OCI-M2 (cell line): ENCODE measurements around the gene TBC1D21.

Source experiments
- DNase-seq: peaks from one replicate; lab custom pipeline; 2025; ENCODE audit not compliant: unreplicated experiment; lab: John Stamatoyannopoulos, UW

TBC1D21 gene

GRCh38 chr15:73873456-73873855 lies at the start of gene TBC1D21:
Gene TBC1D21, plus strand, starts transcription at chr15:73873564. Its CDS starts 146 bp downstream, at chr15:73873710.
- DNase-seq = no peak

DNA sequence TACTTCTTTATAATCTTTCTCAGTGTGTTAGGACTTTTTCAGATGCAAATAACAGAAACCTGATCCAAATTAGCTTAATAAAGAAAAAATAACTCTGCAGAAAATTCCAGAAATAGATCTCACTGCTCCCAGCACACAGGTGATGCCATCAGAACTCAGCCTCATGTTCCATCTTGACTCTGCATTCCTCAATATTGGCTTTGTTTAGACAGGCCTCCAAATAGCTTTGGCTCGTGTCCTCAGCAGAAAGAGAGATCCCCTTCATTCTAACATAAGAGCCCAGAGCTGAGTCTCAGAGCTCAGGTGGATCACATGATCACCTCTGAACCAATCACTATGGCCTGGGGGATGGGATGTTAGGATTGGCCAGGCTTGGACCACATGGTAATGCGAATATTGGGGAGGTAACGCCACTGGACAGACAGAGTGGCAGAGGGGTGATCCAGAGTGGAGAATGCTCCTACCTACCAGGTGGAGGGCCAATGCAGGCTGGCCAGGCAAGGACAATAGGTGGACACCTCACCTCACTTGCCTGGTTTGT lies 46.6 kb upstream of the TBC1D21 start:
- no peak for DNase-seq

DNA sequence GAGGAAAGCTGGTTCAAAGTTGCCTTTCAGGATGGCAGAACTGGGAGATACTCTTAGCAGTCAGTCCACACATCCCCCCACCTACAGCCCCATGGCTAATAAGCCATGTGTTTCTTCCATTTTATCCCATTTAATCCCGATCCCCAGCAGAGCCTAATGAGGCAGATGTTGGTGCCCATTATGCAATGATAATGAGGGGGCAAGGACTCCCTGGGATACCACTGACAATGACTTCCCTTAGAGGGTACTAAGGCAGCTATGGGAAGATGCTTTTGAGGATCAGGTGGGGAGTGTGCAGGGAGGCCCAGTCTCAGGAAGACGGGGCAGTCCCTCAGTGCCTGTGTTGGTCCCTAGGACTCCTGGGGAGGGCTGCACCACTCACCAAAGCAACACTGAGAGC lies 43.8 kb upstream of the TBC1D21 start:
- DNase-seq = no peak

GRCh38 chr15:73832657-73833056 lies 40.7 kb upstream of the TBC1D21 start:
- no peak for DNase-seq

DNA sequence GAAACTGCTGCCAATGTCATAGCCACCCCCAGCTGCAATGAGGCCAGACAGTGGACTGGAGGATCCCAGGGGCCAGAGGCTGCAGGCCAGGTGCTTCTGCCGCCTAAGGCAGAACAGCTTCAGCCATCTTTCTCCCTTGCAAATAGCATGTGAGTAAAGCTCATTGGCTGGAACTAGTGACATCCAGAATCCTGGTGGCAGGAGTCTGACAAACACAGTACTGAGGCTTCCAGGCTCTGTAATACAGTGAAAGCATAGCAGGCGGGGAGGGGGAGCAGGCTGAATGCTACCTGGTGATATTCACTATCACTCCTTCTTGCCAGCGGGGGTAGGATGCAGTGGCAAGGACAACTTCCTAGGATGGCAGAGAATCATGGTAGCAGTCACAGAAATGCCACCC lies 36.5 kb upstream of the TBC1D21 start:
- no peak for DNase-seq

GRCh38 chr15:73838831-73839426 lies 34.4 kb upstream of the TBC1D21 start:
- no peak for DNase-seq

- DNase-seq = no peak
These were observed 33.5 kb upstream of the TBC1D21 start for GRCh38 chr15:73839699-73840377.

- DNase-seq = no peak
These were observed 32.6 kb upstream of the TBC1D21 start for GRCh38 chr15:73840771-73841170.

DNA sequence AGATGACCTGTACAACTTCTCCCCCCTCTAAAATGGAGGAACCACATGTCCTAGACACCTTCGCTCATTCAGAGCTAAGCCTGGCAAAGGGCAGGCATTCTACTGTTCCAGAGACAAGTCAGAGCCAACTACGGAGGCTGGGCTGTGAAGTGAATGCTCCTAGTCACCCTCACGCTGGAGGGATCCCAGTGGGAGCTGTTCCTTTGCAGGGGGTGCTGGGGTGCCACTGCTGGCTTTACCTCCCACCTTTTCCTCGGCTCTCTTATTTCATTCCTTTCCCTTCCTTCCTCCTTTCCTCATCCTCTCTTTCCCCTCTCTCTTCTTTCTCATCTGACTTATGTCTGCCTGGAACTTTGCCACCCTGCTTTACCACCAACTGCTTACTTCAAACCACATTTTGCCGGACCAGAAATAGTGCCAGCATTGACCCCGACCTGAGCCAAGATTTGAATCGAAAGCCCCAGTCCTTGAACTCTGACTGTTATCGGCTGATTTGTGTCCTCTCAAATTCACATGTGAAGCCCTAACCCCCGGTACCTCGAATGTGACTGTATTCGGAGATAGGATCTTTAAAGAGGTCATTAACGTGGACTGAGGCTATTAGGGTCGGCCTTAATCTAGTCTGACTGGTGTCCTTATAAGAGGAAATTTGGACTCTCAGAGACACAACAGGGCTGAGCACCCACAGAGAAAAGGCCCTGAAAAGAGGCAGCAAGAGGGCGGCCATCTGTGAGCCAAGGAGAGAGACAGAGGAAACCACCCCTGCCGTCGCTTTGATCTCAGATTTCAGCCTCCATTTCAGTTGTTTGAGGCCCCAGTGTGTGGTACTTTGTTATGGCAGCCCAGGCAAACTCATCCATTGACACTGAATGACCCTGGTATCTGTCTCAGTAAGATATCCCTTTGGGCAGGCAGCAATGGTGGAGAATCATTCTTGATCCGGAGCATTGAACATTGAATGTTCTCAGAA lies 31.3 kb upstream of the TBC1D21 start:
- DNase-seq = no peak

GRCh38 chr15:73843787-73844186 lies 29.6 kb upstream of the TBC1D21 start:
- no peak for DNase-seq

DNA sequence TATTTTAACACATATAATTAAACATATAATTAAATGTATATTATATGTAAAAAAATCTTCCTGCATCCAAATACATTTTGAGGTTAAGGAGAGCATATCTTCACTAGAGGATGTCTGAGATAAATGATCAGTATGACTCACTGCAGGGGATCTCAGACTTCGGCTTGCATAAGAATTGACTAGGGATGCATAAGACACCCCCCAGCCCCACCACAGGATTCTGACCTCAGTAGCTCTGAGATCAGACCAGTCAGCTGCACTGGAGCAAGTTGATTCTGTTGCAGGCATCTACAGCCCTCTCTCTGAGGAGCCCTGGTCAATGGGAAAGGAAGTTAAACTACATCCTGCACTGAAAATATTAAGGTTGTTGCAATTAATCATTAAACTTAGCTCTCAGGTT lies 29.0 kb upstream of the TBC1D21 start:
- no peak for DNase-seq

DNA sequence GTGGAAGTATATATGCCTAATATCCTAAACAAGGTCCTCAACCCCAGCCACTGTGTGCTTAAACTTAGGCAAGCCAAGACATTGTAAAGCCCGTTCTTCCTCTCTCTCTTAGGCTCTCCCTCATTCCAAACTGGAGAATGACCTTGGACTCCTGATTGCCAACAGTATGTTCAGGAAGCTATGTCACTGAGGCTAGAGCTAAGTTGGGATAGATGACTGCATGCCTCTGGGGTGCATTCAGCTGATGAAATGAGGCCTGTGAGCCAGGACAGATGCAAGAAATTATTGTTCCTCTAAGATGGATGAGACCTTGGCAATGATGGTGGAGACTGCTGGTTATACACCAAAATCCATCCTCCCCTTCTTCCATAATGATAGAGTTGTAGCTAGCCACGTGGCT lies 27.9 kb upstream of the TBC1D21 start:
- DNase-seq = no peak

DNA sequence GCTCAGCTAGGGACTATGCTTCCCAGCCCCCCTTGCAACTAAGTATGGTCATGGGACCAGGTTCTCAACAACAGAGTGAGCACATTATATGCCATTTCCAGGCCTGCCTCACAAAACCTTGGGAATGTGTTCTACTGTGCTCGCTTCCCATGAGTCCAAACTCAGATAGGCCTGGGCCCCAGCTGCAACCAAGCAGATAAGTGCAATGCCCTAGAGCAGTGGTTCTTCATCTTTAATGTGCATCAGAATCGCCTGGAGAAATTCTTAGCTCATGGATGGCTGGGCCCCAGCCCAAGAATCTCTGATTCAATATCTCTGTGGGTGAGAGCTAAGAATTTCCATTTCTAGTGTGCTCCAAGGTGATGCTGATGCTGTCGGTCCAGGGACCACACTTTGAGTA lies 27.5 kb upstream of the TBC1D21 start:
- no peak for DNase-seq

- no peak for DNase-seq
These were observed 23.7 kb upstream of the TBC1D21 start for GRCh38 chr15:73849641-73850040.

DNA sequence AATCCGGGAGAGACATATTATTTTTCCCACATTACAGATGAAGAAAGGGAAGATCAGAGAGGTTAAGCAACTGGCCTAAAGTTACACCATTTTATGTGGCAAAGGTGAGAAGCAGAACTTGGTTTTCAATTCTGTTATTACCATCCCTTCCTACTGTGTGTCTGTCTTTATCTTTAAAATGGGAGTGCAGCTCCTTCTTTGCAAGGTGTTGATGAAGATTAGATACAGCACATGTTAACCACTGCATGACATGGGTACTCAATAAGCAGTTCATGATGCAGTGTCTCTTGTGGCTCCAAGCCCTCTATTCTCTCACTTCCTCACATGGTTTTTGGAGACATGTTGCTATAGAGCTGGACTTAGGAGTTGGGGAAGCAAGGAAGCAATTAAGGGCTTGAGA lies 23.1 kb upstream of the TBC1D21 start:
- no peak for DNase-seq

DNA sequence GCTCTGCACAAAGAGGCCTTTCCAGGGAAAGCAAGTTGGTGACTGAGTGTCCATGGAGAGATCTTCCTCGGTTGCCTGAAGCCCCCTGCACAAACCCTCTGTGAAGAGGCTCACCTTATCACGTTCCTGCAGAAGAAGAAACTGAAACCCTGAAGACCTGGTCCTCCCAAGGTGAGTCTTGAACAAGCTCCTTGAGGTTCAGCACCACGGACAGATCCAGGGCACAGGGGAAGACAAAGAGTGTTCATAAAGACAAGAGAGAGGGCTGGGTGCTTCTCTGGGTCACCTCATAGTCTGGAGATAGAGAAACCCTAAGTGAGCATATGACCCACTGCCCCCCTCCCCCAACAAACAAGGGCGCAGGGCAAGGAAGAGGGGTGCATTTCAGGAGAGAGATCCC lies 21.7 kb upstream of the TBC1D21 start:
- no peak for DNase-seq

- no peak for DNase-seq
These were observed 20.9 kb upstream of the TBC1D21 start for GRCh38 chr15:73852507-73852906.

GRCh38 chr15:73854265-73854664 lies 19.1 kb upstream of the TBC1D21 start:
- DNase-seq = no peak

DNA sequence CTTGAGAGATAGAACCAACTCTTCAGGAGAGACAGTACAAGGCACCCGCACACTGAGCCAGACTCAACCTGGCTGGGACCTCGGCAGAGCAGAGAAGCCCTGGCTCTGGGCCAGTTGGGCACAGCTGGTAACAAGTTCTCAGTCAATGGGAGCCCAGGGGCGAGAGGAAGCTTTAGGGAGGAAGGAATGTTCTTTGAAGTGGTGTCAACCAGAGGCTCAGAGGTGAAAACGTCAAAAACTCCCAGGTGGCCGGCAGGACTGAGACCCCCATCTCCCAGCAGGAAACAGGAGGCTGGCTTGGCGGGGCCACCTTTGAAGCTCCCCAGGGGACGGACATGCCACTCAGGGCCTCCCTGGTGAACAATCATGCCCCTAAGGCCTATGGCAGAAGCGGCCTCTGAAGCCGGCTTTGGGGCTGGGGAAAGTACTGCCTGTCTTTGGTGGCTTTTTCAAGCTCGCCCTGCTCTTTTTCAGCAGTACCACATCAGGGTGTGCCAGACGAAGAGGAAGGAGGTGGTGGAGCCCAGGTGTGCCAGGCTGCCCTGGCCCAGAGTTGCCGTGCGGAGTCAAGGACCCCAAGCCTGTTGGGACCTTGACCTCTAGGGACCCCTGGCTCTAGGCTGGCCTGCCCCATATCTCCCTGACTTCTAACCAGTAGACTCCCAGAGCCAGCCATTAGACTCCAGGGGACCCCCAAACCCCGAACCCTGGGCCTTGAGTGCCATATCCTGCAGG lies 16.7 kb upstream of the TBC1D21 start:
- no peak for DNase-seq

GRCh38 chr15:73857193-73857920 lies 16.0 kb upstream of the TBC1D21 start:
- DNase-seq = no peak
